NCI-H748 (cell line): Measurements from ENCODE around the gene SASH1.

Experiments used
- DNase-seq: peaks from one replicate; lab custom pipeline; 2025; ENCODE audit not compliant: unreplicated experiment; lab: John Stamatoyannopoulos, UW

Gene SASH1

GRCh38 chr6:148455225-148455624 lies 112.6 kb downstream of the SASH1 start:
- DNase-seq: no peak

GRCh38 chr6:148455674-148456558 lies 113.3 kb downstream of the SASH1 start:
- peak; percentile 12 for DNase-seq

- no peak for DNase-seq
Observed at GRCh38 chr6:148457137-148457842, 114.7 kb downstream of the SASH1 start.

GRCh38 chr6:148457843-148458159 lies 115.2 kb downstream of the SASH1 start:
- no peak for DNase-seq

GRCh38 chr6:148459238-148459637 lies 116.6 kb downstream of the SASH1 start:
- DNase-seq: no peak

- DNase-seq: no peak
Observed at GRCh38 chr6:148460876-148461646, 118.4 kb downstream of the SASH1 start.

GRCh38 chr6:148461986-148462577 lies 119.4 kb downstream of the SASH1 start:
- DNase-seq: no peak

- no peak for DNase-seq
Observed at GRCh38 chr6:148463671-148464070, 121.0 kb downstream of the SASH1 start.

GRCh38 chr6:148464319-148465010 lies 121.8 kb downstream of the SASH1 start:
- peak; percentile 65 for DNase-seq

- DNase-seq: no peak
Observed at GRCh38 chr6:148465011-148465335, 122.3 kb downstream of the SASH1 start.

- no peak for DNase-seq
Observed at GRCh38 chr6:148465670-148466069, 123.0 kb downstream of the SASH1 start.

GRCh38 chr6:148466158-148466557 lies 123.5 kb downstream of the SASH1 start:
- DNase-seq: no peak

GRCh38 chr6:148467926-148468325 lies 125.3 kb downstream of the SASH1 start:
- DNase-seq: no peak

GRCh38 chr6:148470156-148470555 lies 127.5 kb downstream of the SASH1 start:
- DNase-seq: no peak

- no peak for DNase-seq
Observed at GRCh38 chr6:148470606-148471465, 128.2 kb downstream of the SASH1 start.

GRCh38 chr6:148471624-148472159 lies 129.1 kb downstream of the SASH1 start:
- DNase-seq: no peak

GRCh38 chr6:148472171-148473105 lies 129.8 kb downstream of the SASH1 start:
- DNase-seq: no peak

- DNase-seq: no peak
Observed at GRCh38 chr6:148479497-148479896, 136.9 kb downstream of the SASH1 start.

- no peak for DNase-seq
Observed at GRCh38 chr6:148487461-148487860, 144.8 kb downstream of the SASH1 start.
